ENCODE results near the gene PLA2G10. TPM values are rescaled to one million over a fixed set of nuclear protein-coding genes. Genes with fewer than 3 reads are reported as not detected.
"Not testable (repeated sequence)": the region's sequence is repeated elsewhere in the genome, so short reads cannot be mapped to it uniquely, and the experiment has no call there.

The PLA2G10 gene
- total RNA-seq, 1 donor from 2014 or later = not detected

DNA sequence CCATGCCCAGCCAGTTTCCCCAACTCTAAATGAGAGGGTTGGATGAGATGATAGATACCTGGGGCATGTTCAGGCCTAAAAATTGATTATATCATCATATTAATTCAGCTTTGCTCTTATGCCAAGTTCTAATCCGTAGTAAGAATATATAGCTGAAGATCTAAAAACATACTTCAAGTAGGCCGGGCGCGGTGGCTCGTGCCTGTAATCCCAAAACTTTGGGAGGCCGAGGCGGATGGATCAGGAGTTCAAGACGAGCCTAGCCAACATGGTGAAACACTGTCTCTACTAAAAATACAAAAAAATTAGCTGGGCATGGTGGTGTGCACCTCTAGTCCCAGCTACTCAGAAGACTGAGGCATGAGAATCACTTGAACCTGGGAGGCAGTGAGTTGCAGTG is 12.0 kb downstream of the PLA2G10 start:
- no peaks in the 10 kb centered on the region for H3K36me3 ChIP-seq (ENCODE audit: insufficient read depth, low read length)
- FAIRE-seq (no peak), DNase-seq (ENCODE audit: low read depth) (no peak)
- H3K4me1 ChIP-seq (ENCODE audit: insufficient read depth, low read length) = no peaks in the 10 kb centered on the region
- Mint-ChIP-seq H3K27me3 (ENCODE audit: low read depth, unreplicated experiment) (no peaks in the 10 kb centered on the region), H3K4me1 (ENCODE audit: low read depth, unreplicated experiment) (no peaks in the 10 kb centered on the region), H3K9me3 (ENCODE audit: unreplicated experiment) (peaks cover 6% of the 10 kb centered on the region), H3K27ac (ENCODE audit: unreplicated experiment) (no peak overlapping the region), H3K4me3 (ENCODE audit: unreplicated experiment) (no peak overlapping the region), H3K36me3 (ENCODE audit: low read depth, unreplicated experiment) (no peaks in the 10 kb centered on the region)
- no peak overlapping the region for H3K4me2 ChIP-seq (ENCODE audit: low read length)
- H3K4me3 ChIP-seq (ENCODE audit: insufficient read depth, low read depth, low read length) = no peak overlapping the region
- TF ChIP-seq EZH2 (IDR thresholded peaks at IDR 0.05; ENCODE audit: insufficient read depth, low read length) = no peak
- TF ChIP-seq, protein P1, sequence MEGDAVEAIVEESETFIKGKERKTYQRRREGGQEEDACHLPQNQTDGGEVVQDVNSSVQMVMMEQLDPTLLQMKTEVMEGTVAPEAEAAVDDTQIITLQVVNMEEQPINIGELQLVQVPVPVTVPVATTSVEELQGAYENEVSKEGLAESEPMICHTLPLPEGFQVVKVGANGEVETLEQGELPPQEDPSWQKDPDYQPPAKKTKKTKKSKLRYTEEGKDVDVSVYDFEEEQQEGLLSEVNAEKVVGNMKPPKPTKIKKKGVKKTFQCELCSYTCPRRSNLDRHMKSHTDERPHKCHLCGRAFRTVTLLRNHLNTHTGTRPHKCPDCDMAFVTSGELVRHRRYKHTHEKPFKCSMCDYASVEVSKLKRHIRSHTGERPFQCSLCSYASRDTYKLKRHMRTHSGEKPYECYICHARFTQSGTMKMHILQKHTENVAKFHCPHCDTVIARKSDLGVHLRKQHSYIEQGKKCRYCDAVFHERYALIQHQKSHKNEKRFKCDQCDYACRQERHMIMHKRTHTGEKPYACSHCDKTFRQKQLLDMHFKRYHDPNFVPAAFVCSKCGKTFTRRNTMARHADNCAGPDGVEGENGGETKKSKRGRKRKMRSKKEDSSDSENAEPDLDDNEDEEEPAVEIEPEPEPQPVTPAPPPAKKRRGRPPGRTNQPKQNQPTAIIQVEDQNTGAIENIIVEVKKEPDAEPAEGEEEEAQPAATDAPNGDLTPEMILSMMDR (IDR thresholded peaks at IDR 0.05; ENCODE audit: insufficient read depth, low read depth, low read length) = no peak
- H3K79me2 ChIP-seq (ENCODE audit: insufficient read depth, low read length) = no peaks in the 10 kb centered on the region
- H3K27me3 ChIP-seq (ENCODE audit: insufficient read depth, low read length) = no peaks in the 10 kb centered on the region
- no peak overlapping the region for H3K27ac ChIP-seq (ENCODE audit: low read depth, low read length)
- no peak overlapping the region for H2AFZ ChIP-seq (ENCODE audit: low read depth, low read length)
- H3K9me3 ChIP-seq (ENCODE audit: insufficient read depth, low read depth, low read length) = no peaks in the 10 kb centered on the region
- H4K20me1 ChIP-seq (ENCODE audit: insufficient read depth, low read length) = no peaks in the 10 kb centered on the region
- H3K9ac ChIP-seq (ENCODE audit: low read length) = no peak overlapping the region

DNA sequence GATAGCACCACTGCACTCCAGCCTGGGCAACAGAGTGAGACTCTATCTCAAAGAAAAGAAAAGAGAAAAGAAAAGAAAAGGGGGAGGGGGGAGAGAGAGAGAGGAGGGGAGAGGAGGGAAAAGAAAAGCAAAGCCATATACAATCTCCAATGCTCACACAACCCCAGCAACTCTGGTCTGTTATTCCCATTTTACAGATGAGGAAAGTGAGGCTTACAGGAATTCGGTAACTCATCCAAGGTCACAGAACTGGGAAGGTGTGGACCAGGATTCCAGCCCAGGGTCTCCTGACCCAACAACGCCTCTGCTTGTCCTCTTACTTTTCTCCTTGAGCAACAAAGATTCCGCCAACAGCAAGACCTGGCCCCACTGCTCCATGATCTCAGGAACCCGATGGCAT is 13.0 kb downstream of the PLA2G10 start:
- H3K4me3 ChIP-seq (ENCODE audit: insufficient read depth, low read depth, low read length) = no peak overlapping the region
- no peak for DNase-seq (ENCODE audit: low read depth)
- FAIRE-seq = no peak
- no peaks in the 10 kb centered on the region for H3K27me3 ChIP-seq (ENCODE audit: insufficient read depth, low read length)
- no peaks in the 10 kb centered on the region for H4K20me1 ChIP-seq (ENCODE audit: insufficient read depth, low read length)
- no peak overlapping the region for H2AFZ ChIP-seq (ENCODE audit: low read depth, low read length)
- H3K79me2 ChIP-seq (ENCODE audit: insufficient read depth, low read length) = no peaks in the 10 kb centered on the region
- no peaks in the 10 kb centered on the region for H3K36me3 ChIP-seq (ENCODE audit: insufficient read depth, low read length)
- H3K9me3 Mint-ChIP-seq (ENCODE audit: unreplicated experiment) = peaks cover 6% of the 10 kb centered on the region
- H3K36me3 Mint-ChIP-seq (ENCODE audit: low read depth, unreplicated experiment) = no peaks in the 10 kb centered on the region
- no peak overlapping the region for H3K27ac ChIP-seq (ENCODE audit: low read depth, low read length)
- no peaks in the 10 kb centered on the region for H3K9me3 ChIP-seq (ENCODE audit: insufficient read depth, low read depth, low read length)
- H3K4me1 ChIP-seq (ENCODE audit: insufficient read depth, low read length) = no peaks in the 10 kb centered on the region
- TF ChIP-seq, protein P1 (IDR thresholded peaks at IDR 0.05; ENCODE audit: insufficient read depth, low read depth, low read length) = no peak
- TF ChIP-seq EZH2 (IDR thresholded peaks at IDR 0.05; ENCODE audit: insufficient read depth, low read length) = no peak
- H3K27ac Mint-ChIP-seq (ENCODE audit: unreplicated experiment) = no peak overlapping the region
- H3K4me3 Mint-ChIP-seq (ENCODE audit: unreplicated experiment) = no peak overlapping the region
- no peak overlapping the region for H3K9ac ChIP-seq (ENCODE audit: low read length)
- H3K4me1 Mint-ChIP-seq (ENCODE audit: low read depth, unreplicated experiment) = no peaks in the 10 kb centered on the region
- H3K4me2 ChIP-seq (ENCODE audit: low read length) = no peak overlapping the region
- no peaks in the 10 kb centered on the region for H3K27me3 Mint-ChIP-seq (ENCODE audit: low read depth, unreplicated experiment)

DNA sequence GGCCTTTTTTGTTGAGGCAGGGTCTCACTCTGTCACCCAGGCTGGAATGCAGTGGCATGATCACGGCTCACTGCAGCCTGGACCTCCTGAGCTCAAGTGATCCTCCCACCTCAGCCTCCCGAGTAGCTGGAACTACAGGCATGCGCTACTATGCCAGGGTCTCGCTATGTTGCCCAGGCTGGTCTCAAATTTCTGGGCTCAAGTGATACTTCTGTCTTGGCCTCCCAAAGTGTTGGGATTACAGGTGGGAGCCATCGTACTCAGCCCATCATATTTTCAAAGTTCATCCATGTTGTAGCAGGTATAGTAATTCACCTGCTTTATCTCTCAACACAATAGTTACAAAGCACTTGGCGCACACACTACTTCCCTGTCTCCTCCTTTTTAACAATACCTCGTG is 13.7 kb downstream of the PLA2G10 start:
- not testable (repeated sequence) for H3K9me3 Mint-ChIP-seq (ENCODE audit: unreplicated experiment)

More for the DNA sequence above, 13.7 kb downstream of the PLA2G10 start:
- H3K4me3 ChIP-seq (ENCODE audit: insufficient read depth, low read depth, low read length); H3K27ac ChIP-seq (ENCODE audit: low read depth, low read length); H3K4me2 ChIP-seq (ENCODE audit: low read length); H3K4me1 ChIP-seq (ENCODE audit: insufficient read depth, low read length); H4K20me1 ChIP-seq (ENCODE audit: insufficient read depth, low read length); H3K79me2 ChIP-seq (ENCODE audit: insufficient read depth, low read length); H3K36me3 ChIP-seq (ENCODE audit: insufficient read depth, low read length); FAIRE-seq; H3K4me3 Mint-ChIP-seq (ENCODE audit: unreplicated experiment); DNase-seq (ENCODE audit: low read depth); H3K4me1 Mint-ChIP-seq (ENCODE audit: low read depth, unreplicated experiment); H2AFZ ChIP-seq (ENCODE audit: low read depth, low read length); H3K9me3 ChIP-seq (ENCODE audit: insufficient read depth, low read depth, low read length); H3K27ac Mint-ChIP-seq (ENCODE audit: unreplicated experiment); H3K27me3 Mint-ChIP-seq (ENCODE audit: low read depth, unreplicated experiment); H3K9ac ChIP-seq (ENCODE audit: low read length); H3K36me3 Mint-ChIP-seq (ENCODE audit: low read depth, unreplicated experiment); H3K27me3 ChIP-seq (ENCODE audit: insufficient read depth, low read length): not testable (repeated sequence)
